WTC11 (cell line): ENCODE measurements around the gene E2F2. TPM values are rescaled to one million over a fixed set of nuclear protein-coding genes. Genes with fewer than 3 reads are reported as not detected.

Experiments
- ATAC-seq: fragments of 200-7000 bp; cut with Tn5 transposase; 2 replicates; pipeline ENCODE4 v1.10.0; 2021; ENCODE audit warnings: mild to moderate bottlenecking, moderate library complexity
- CTCF ChIA-PET: fragments of 300-600 bp; sonication (Branson Sonifier 250); formaldehyde crosslinking; loops from one replicate; lab custom pipeline; 2021; ENCODE audit warnings: antibody characterized with exemption; lab: Charles Lee
- POLR2A ChIA-PET: fragments of 350-600 bp; sonication (Branson Sonifier 250); formaldehyde crosslinking; loops from one replicate; lab custom pipeline; 2021; ENCODE audit warnings: antibody characterized with exemption; lab: Charles Lee
- DNase-seq: peaks from one replicate; pipeline ENCODE4 v3.0.0; 2021; ENCODE audit warnings: low spot score
- H3K27ac Mint-ChIP-seq: 2 replicates; pipeline ENCODE4 v1.8.0; 2021; ENCODE audit warnings: mixed read lengths
- H3K27me3 Mint-ChIP-seq: 2 replicates; pipeline ENCODE4 v1.8.0; 2021; ENCODE audit warnings: low read depth, mild to moderate bottlenecking, moderate library complexity, mixed read lengths
- H3K36me3 Mint-ChIP-seq: 2 replicates; pipeline ENCODE4 v1.8.0; 2021; ENCODE audit warnings: mixed read lengths
- H3K4me1 Mint-ChIP-seq: 2 replicates; pipeline ENCODE4 v1.8.0; 2022; ENCODE audit warnings: mixed read lengths
- H3K4me3 Mint-ChIP-seq: 2 replicates; pipeline ENCODE4 v1.8.0; 2021; ENCODE audit warnings: mild to moderate bottlenecking, moderate library complexity, mixed read lengths
- H3K9me3 Mint-ChIP-seq: 2 replicates; pipeline ENCODE4 v1.8.0; 2021; ENCODE audit warnings: mixed read lengths
- AFF4 ChIP-seq: sonication (generic); formaldehyde crosslinking; IDR thresholded peaks from 2 replicates; pipeline ENCODE4 v1.8.1; 2023; ENCODE audit warnings: mild to moderate bottlenecking, missing genetic modification reagents, borderline replicate concordance
- CDX4 ChIP-seq: fragments of 250-450 bp; sonication (Bioruptor Pico); IDR thresholded peaks from 2 replicates; pipeline ENCODE4 v1.9.0; 2021; ENCODE audit warnings: moderate library complexity, mild to moderate bottlenecking, inconsistent platforms, borderline replicate concordance
- CREB1 ChIP-seq: sonication (generic); formaldehyde crosslinking; IDR thresholded peaks from 2 replicates; pipeline ENCODE4 v1.8.0; 2023; ENCODE audit warnings: mild to moderate bottlenecking, missing genetic modification reagents
- FOXJ3 ChIP-seq: sonication (generic); formaldehyde crosslinking; IDR thresholded peaks from 2 replicates; pipeline ENCODE4 v1.9.0; 2021; ENCODE audit warnings: missing genetic modification reagents, mild to moderate bottlenecking, borderline replicate concordance
- HMGXB4 ChIP-seq: sonication (generic); formaldehyde crosslinking; IDR thresholded peaks from 2 replicates; pipeline ENCODE4 v1.8.1; 2023; ENCODE audit warnings: mild to moderate bottlenecking, moderate library complexity, missing genetic modification reagents
- MLX ChIP-seq: sonication (generic); formaldehyde crosslinking; IDR thresholded peaks from 2 replicates; pipeline ENCODE4 v1.8.1; 2023; ENCODE audit warnings: mild to moderate bottlenecking, missing genetic modification reagents, moderate library complexity
- MYBL2 ChIP-seq: sonication (generic); formaldehyde crosslinking; IDR thresholded peaks from 2 replicates; pipeline ENCODE4 v1.8.1; 2023; ENCODE audit warnings: mild to moderate bottlenecking, moderate library complexity, missing genetic modification reagents
- PRDM15 ChIP-seq: sonication (generic); formaldehyde crosslinking; IDR thresholded peaks from 2 replicates; pipeline ENCODE4 v1.8.0; 2022; ENCODE audit warnings: missing genetic modification reagents
- TCF7 ChIP-seq: sonication (generic); formaldehyde crosslinking; IDR thresholded peaks from 2 replicates; pipeline ENCODE4 v1.8.0; 2022; ENCODE audit warnings: mild to moderate bottlenecking, low read depth, missing genetic modification reagents, moderate library complexity
- ZBTB21 ChIP-seq: sonication (generic); formaldehyde crosslinking; IDR thresholded peaks from 2 replicates; pipeline ENCODE4 v1.8.1; 2023; ENCODE audit warnings: mild to moderate bottlenecking, missing genetic modification reagents, borderline replicate concordance
- ZNF396 ChIP-seq: fragments of 250-450 bp; sonication (Bioruptor Pico); IDR thresholded peaks from 2 replicates; pipeline ENCODE4 v1.8.0; 2021; ENCODE audit warnings: mild to moderate bottlenecking, moderate library complexity, borderline replicate concordance
- ZNF416 ChIP-seq: fragments of 250-450 bp; sonication (Bioruptor Pico); IDR thresholded peaks from 2 replicates; pipeline ENCODE4 v1.9.0; 2021; ENCODE audit warnings: mild to moderate bottlenecking, inconsistent platforms
- ZNF532 ChIP-seq: fragments of 250-450 bp; sonication (Bioruptor Pico); IDR thresholded peaks from 2 replicates; pipeline ENCODE4 v1.9.0; 2021; ENCODE audit warnings: mild to moderate bottlenecking, borderline replicate concordance
- total RNA-seq: library from RNA; stranded (reverse); gene quantifications from 3 replicates; pipeline ENCODE4 v1.2.3, GENCODE V29; 2021

The E2F2 gene
- total RNA-seq, 1 experiment from 2014 or later, result 5.6 TPM

GRCh38 chr1:23561813-23562100 is 30.7 kb upstream of the E2F2 start (continued):
- no peak for TF ChIP-seq HMGXB4 (CRISPR knock-in tag)
- TF ChIP-seq ZNF416 (CRISPR knock-in tag), result no peak
- TF ChIP-seq, all 79 proteins: peak for 0

GRCh38 chr1:23561076-23561812 is 30.2 kb upstream of the E2F2 start:
- Mint-ChIP-seq H3K27ac (peak overlapping the region; percentile 98), H3K4me1 (peaks cover 79% of the 10 kb centered on the region), H3K4me3 (peak overlapping the region; percentile 94; the same call in 1 of the 2 replicates), H3K36me3 (peaks cover 19% of the 10 kb centered on the region), H3K9me3 (no peaks in the 10 kb centered on the region), H3K27me3 (no peaks in the 10 kb centered on the region)
- ChIA-PET POLR2A (interaction anchor here (4.5 kb wide), 1 partner anchor 76 kb away, joined by 26 read pairs; no protein-coding TSS in a partner anchor), CTCF (interaction anchor here (0.8 to 1.8 kb wide), 3 partner anchors 37 to 76 kb away, joined by 3 to 9 read pairs (median 5); no protein-coding TSS in a partner anchor)
- ATAC-seq (no peak), DNase-seq (no peak)
- TF ChIP-seq MYBL2 (CRISPR knock-in tag) (no peak), CDX4 (CRISPR knock-in tag) (no peak), MLX (CRISPR knock-in tag) (no peak), CREB1 (CRISPR knock-in tag) (no peak), ZNF532 (CRISPR knock-in tag) (no peak)
- TF ChIP-seq, all 79 proteins: peak for 0

- H3K27me3 Mint-ChIP-seq, result no peaks in the 10 kb centered on the region
- peaks cover 19% of the 10 kb centered on the region for H3K36me3 Mint-ChIP-seq
- ATAC-seq, result no peak
- TF ChIP-seq PRDM15 (CRISPR knock-in tag) (no peak), FOXJ3 (no peak), ZNF396 (CRISPR knock-in tag) (no peak), TCF7 (no peak), AFF4 (CRISPR knock-in tag) (no peak), ZBTB21 (no peak)
These were observed 29.1 kb upstream of the E2F2 start for GRCh38 chr1:23559985-23560741.

More at GRCh38 chr1:23559985-23560741, 29.1 kb upstream of the E2F2 start:
- ChIA-PET CTCF (interaction anchor here (0.6 to 13.3 kb wide), 8 partner anchors 9 to 75 kb away, joined by 3 to 341 read pairs (median 6); no protein-coding TSS in a partner anchor), POLR2A (interaction anchor here (0.6 to 7.7 kb wide), 10 partner anchors 8 to 77 kb away, joined by 3 to 100 read pairs (median 4); partner anchors contain the start of genes ASAP3 and E2F2)
- peak overlapping the region; percentile 94 for H3K4me3 Mint-ChIP-seq
- H3K27ac Mint-ChIP-seq, result peak overlapping the region; percentile 98
- peaks cover 79% of the 10 kb centered on the region for H3K4me1 Mint-ChIP-seq
- no peak for DNase-seq
- no peaks in the 10 kb centered on the region for H3K9me3 Mint-ChIP-seq
